Measurements from ENCODE around the gene FAM117B. TPM values are rescaled to one million over a fixed set of nuclear protein-coding genes. Genes with fewer than 3 reads are reported as not detected.

The FAM117B gene
- polyA plus RNA-seq, 2 of the 4 experiments (the other 2 are of a cell fraction): 3.6 TPM

DNA sequence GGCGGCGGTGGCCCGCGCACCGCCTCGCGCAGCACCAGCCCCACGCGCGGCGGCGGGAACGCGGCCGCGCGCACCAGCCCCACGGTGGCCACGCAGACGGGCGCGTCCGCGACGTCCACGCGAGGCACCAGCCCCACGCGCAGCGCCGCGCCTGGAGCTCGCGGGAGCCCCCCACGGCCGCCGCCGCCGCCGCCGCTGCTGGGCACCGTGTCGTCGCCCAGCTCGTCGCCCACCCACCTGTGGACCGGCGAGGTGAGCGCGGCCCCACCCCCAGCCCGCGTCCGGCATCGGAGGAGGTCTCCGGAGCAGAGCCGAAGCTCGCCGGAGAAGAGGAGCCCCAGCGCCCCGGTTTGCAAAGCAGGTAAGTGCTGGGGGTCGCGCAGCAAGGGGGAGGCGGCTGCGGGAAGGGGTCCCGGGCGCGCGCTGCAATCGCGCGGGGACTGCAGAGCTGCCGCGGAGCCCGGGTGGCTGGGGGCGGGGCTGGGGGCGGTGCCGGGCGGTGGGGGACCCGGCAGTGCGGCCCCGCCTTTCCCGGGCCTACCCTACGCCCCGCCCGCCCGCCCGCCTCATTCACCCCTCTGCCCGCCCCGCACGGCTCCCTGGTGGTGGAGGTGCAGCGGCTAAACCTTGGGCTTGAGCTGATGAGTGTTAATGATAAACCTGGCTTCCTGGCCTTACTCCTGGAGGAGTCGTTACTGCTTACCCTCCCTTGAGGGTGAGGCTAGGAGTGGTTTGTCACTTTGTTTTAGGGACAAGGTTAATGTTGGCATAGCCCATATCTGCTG is 851 bp downstream of the FAM117B start (continued):
- TF ChIP-seq, protein P1, sequence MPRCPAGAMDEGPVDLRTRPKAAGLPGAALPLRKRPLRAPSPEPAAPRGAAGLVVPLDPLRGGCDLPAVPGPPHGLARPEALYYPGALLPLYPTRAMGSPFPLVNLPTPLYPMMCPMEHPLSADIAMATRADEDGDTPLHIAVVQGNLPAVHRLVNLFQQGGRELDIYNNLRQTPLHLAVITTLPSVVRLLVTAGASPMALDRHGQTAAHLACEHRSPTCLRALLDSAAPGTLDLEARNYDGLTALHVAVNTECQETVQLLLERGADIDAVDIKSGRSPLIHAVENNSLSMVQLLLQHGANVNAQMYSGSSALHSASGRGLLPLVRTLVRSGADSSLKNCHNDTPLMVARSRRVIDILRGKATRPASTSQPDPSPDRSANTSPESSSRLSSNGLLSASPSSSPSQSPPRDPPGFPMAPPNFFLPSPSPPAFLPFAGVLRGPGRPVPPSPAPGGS (IDR thresholded peaks at IDR 0.05): no peak; the same call in 2 of the 3 replicates
- TF ChIP-seq RFX5 (IDR thresholded peaks at IDR 0.05) (no peak), TP53 (CRISPR knock-in tag; IDR thresholded peaks at IDR 0.05) (no peak)
- TF ChIP-seq, protein P2, sequence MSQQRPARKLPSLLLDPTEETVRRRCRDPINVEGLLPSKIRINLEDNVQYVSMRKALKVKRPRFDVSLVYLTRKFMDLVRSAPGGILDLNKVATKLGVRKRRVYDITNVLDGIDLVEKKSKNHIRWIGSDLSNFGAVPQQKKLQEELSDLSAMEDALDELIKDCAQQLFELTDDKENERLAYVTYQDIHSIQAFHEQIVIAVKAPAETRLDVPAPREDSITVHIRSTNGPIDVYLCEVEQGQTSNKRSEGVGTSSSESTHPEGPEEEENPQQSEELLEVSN (IDR thresholded peaks at IDR 0.05; ENCODE audit: borderline replicate concordance, low read depth): no peak

DNA sequence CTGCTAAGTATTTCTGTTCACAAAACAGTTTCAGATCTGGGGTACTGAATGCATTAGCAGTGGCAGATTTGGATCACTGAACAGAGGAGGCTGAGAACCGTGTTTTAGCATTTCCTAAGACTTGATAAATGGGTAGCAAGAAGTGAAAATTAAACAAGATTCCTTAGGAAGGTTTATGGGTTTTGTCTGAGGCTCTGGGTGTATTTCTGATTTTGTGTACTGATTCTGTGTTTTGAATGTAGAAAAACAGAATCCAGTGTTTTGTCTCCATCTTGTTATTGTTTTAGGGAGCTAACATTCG is 1.4 kb downstream of the FAM117B start:
- Histone ChIP-seq H3K27ac (peak overlapping the region; percentile 93 to 98), H3K9me3 (no peaks in the 10 kb centered on the region), H3K4me2 (peak overlapping the region; percentile 98), H3K4me3 (peak overlapping the region; percentile 88), H3K4me1 (peaks cover 25% of the 10 kb centered on the region; the same call in 2 of the 3 replicates)
- ChIA-PET POLR2A (interaction anchor here (0.8 to 2.0 kb wide), 3 partner anchors 171 to 357 kb away, joined by 3 to 16 read pairs (median 5); partner anchors contain the start of gene ICA1L), CTCF (interaction anchor here (1.8 kb wide), 1 partner anchor 47 kb away, joined by 5 read pairs; no protein-coding TSS in a partner anchor)
- no peak for ATAC-seq
- WGBS (ENCODE audit: missing lambda C conversion rate): 5% methylated on average over 2 of the region's 2 CpGs
- no peak for FAIRE-seq
- DNase-seq (ENCODE audit: low read depth in 1 of 2, low spot score in 1 of 2): peak in 1 of 2 experiments; percentile 13
- TF ChIP-seq POLR2A (IDR thresholded peaks at IDR 0.05; ENCODE audit: low read length) (no peak), JUN (IDR thresholded peaks at IDR 0.05) (no peak), RCOR1 (IDR thresholded peaks at IDR 0.05; ENCODE audit: low read depth, low read length) (no peak), ZNF302 (CRISPR knock-in tag; IDR thresholded peaks at IDR 0.05) (no peak), CBX8 (IDR thresholded peaks at IDR 0.05) (no peak), TP53 (CRISPR knock-in tag; IDR thresholded peaks at IDR 0.05) (no peak), RAD21 (conservative IDR thresholded peaks at IDR 0.05 in 1 of 2, IDR thresholded peaks at IDR 0.05 in 1 of 2) (no peak; a peak in 1 of 5 replicates), SREBF2 (IDR thresholded peaks at IDR 0.05) (no peak), RARB (CRISPR knock-in tag; IDR thresholded peaks at IDR 0.05) (no peak)
- TF ChIP-seq, protein P3, sequence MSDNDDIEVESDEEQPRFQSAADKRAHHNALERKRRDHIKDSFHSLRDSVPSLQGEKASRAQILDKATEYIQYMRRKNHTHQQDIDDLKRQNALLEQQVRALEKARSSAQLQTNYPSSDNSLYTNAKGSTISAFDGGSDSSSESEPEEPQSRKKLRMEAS (IDR thresholded peaks at IDR 0.05): no peak
- TF ChIP-seq, protein P1 (IDR thresholded peaks at IDR 0.05): no peak

DNA sequence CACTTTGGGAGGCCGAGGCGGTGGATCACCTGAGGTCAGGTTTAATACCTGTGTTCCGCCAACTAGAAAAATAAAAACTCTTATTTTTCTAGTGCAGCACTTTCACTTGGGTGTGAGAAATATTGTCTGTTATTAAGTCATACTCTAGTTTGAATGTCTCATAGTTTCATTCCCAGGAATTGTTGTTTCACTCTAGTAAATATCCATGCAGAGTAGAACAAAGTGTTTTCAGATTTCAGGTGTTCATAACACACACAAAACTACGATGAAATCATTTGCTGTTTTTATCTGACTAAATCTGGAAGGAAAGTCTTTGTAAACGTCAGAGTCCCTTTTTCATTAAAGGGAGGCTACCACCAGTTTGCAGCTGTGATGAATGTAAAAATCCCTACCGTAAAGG is 4.0 kb downstream of the FAM117B start:
- no peak overlapping the region for H3K4me2 ChIP-seq
- WGBS (ENCODE audit: missing lambda C conversion rate): 87% methylated on average over 6 of the region's 6 CpGs
- no peak overlapping the region for H3K4me3 ChIP-seq
- TF ChIP-seq BHLHE40 (IDR thresholded peaks at IDR 0.05; ENCODE audit: low read depth, low read length) (no peak), JUNB (IDR thresholded peaks at IDR 0.05) (no peak), FOSL2 (IDR thresholded peaks at IDR 0.05) (no peak), FOSL2 (CRISPR knock-in tag; IDR thresholded peaks at IDR 0.05) (no peak), HOXB5 (CRISPR knock-in tag; IDR thresholded peaks at IDR 0.05) (no peak), ESRRA (IDR thresholded peaks at IDR 0.05; ENCODE audit: borderline replicate concordance, low read length) (no peak), RCOR1 (IDR thresholded peaks at IDR 0.05; ENCODE audit: low read depth, low read length) (no peak), EHMT2 (IDR thresholded peaks at IDR 0.05; ENCODE audit: low read depth) (no peak), NR3C1 (IDR thresholded peaks at IDR 0.05) (no peak), CBX2 (IDR thresholded peaks at IDR 0.05; ENCODE audit: borderline replicate concordance, low read depth) (no peak), ZSCAN20 (CRISPR knock-in tag; IDR thresholded peaks at IDR 0.05) (no peak), SMC3 (IDR thresholded peaks at IDR 0.05) (no peak), POLR2A (IDR thresholded peaks at IDR 0.05; ENCODE audit: low read length) (no peak), MAFK (IDR thresholded peaks at IDR 0.05; ENCODE audit: partially characterized antibody) (no peak), EP300 (IDR thresholded peaks at IDR 0.05) (no peak), CEBPB (IDR thresholded peaks at IDR 0.05) (no peak)
- TF ChIP-seq, protein P1 (IDR thresholded peaks at IDR 0.05): no peak
- TF ChIP-seq, protein P4, sequence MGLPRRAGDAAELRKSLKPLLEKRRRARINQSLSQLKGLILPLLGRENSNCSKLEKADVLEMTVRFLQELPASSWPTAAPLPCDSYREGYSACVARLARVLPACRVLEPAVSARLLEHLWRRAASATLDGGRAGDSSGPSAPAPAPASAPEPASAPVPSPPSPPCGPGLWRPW (IDR thresholded peaks at IDR 0.05): no peak
- ChIA-PET CTCF (interaction anchor here (1.1 kb wide), 1 partner anchor 8 kb away, joined by 4 read pairs; no protein-coding TSS in a partner anchor), POLR2A (no interaction called here)
- ATAC-seq (no peak), DNase-seq (ENCODE audit: low read depth in 1 of 2, low spot score in 1 of 2) (no peak), FAIRE-seq (no peak)
- no peak overlapping the region for H3K27ac ChIP-seq
- peaks cover 25% of the 10 kb centered on the region; the same call in 2 of the 3 replicates for H3K4me1 ChIP-seq
- H3K9me3 ChIP-seq: no peaks in the 10 kb centered on the region
